ENCODE data around the gene KCNH8.

- no peak for TF ChIP-seq CTCF (IDR thresholded peaks at IDR 0.05; ENCODE audit: low read depth, low read length, poor library complexity, severe bottlenecking)
- no peak for TF ChIP-seq EZH2phosphoT487 (IDR thresholded peaks at IDR 0.05; ENCODE audit: borderline replicate concordance, low read length)
These were observed 248.4 kb downstream of the KCNH8 start for GRCh38 chr3:19396726-19397125.

Measured in DOHH2 (cell line).